Measurements from ENCODE around the gene P2RX1. TPM values are rescaled to one million over a fixed set of nuclear protein-coding genes. Genes with fewer than 3 reads are reported as not detected.
A peak's percentile ranks its signal among the peaks of the same experiment; 100 is the strongest.

The P2RX1 gene
- total RNA-seq, 1 experiment from 2014 or later, result not detected

DNA sequence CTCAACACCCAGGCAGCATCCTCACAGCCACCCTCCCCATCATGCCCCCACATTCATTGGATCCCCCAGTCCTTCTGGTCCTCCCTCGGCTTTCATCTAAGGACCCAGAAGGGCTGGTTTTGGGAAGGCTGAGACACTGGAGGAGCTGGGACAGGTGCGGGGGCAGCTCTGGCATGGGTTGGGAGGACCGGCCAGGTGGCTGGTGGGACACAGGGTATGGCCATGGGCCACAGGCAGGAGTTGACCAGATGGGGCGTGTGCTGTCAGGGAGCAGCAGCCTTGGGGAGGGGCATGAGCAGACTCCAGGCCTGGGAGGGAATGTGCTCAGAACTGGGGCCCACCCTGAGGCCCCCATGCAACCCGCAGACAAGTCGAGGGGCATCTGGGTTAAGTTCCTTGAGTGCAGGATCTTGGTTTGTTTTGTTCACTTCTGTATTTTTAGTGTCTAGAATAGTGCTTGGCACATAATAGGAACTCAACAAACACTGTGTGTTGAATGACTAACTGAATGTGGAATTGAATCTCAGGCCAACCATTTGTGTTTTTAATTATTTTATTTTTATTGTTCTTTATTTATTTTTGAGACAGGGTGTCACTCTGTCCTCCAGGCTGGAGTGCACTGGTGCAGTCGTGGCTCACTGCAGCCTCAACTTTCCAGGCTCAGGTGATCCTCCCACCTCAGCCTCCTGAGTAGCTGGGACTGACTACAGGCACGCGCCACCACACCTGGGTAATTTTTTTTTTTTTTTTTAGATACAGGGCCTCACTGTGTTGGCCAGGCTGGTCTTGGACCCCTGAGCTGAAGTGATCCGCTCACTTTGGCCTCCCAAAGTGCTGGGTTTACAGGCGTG, 5.6 kb downstream of the P2RX1 start:
- Histone ChIP-seq H3K79me2 (ENCODE audit: low read depth) (no peaks in the 10 kb centered on the region), H3K4me2 (no peak overlapping the region), H3K9me3 (ENCODE audit: insufficient read depth, low read depth) (no peaks in the 10 kb centered on the region), H4K20me1 (ENCODE audit: insufficient read depth) (no peaks in the 10 kb centered on the region), H3K27me3 (ENCODE audit: insufficient read depth, low read depth) (no peaks in the 10 kb centered on the region; the same call in 1 of the 2 replicates), H3K4me1 (replicated peaks; ENCODE audit: insufficient read depth) (no peaks in the 10 kb centered on the region), H2AFZ (no peak overlapping the region), H3K36me3 (ENCODE audit: low read depth) (no peaks in the 10 kb centered on the region), H3K4me3 (no peak overlapping the region), H3K27ac (no peak overlapping the region), H3K9me2 (ENCODE audit: insufficient read depth) (no peaks in the 10 kb centered on the region), H3F3A (ENCODE audit: insufficient read depth, low read depth) (no peaks in the 10 kb centered on the region)
- ChIA-PET POLR2A (ENCODE audit: unreplicated experiment) (no interaction called here), CTCF (interaction anchor here (0.7 kb wide), 1 partner anchor 64 kb away, joined by 3 read pairs; no protein-coding TSS in a partner anchor)
- TF ChIP-seq, protein P1, sequence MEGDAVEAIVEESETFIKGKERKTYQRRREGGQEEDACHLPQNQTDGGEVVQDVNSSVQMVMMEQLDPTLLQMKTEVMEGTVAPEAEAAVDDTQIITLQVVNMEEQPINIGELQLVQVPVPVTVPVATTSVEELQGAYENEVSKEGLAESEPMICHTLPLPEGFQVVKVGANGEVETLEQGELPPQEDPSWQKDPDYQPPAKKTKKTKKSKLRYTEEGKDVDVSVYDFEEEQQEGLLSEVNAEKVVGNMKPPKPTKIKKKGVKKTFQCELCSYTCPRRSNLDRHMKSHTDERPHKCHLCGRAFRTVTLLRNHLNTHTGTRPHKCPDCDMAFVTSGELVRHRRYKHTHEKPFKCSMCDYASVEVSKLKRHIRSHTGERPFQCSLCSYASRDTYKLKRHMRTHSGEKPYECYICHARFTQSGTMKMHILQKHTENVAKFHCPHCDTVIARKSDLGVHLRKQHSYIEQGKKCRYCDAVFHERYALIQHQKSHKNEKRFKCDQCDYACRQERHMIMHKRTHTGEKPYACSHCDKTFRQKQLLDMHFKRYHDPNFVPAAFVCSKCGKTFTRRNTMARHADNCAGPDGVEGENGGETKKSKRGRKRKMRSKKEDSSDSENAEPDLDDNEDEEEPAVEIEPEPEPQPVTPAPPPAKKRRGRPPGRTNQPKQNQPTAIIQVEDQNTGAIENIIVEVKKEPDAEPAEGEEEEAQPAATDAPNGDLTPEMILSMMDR (conservative IDR thresholded peaks at IDR 0.05), result no peak
- no peak for TF ChIP-seq EZH2 (IDR thresholded peaks at IDR 0.05; ENCODE audit: low read depth)
- BruUV-seq (replicated peaks), result no TSS peak
- intact Hi-C loops (cut with micrococcal nuclease; ENCODE audit: unreplicated experiment), result loop anchor here (5.0 kb wide), 1 partner anchor 167 kb away; no protein-coding TSS in a partner anchor
- DNase-seq, result no peak

DNA sequence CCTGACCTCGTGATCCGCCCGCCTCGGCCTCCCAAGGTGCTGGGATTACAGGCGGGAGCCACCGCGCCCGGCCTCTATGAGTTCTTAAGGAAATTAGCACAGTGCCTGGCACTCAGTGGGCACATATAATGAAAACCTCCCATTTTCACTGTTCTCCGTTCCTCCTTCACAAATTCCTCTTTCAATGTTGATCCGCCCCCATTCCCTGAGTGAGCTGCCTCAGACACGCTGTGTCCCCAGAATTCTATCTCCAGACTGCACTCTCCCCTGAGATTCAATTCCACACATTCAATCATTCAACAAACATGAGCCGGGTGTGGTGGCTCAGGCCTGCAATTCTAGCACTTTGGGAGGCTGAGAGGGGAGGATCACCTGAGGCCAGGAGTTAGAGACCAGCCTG, 7.0 kb downstream of the P2RX1 start:
- Histone ChIP-seq H3K27me3 (ENCODE audit: insufficient read depth, low read depth) (no peaks in the 10 kb centered on the region; the same call in 1 of the 2 replicates), H2AFZ (no peak overlapping the region), H3K9me2 (ENCODE audit: insufficient read depth) (no peaks in the 10 kb centered on the region), H3K79me2 (ENCODE audit: low read depth) (no peaks in the 10 kb centered on the region), H3K36me3 (ENCODE audit: low read depth) (no peaks in the 10 kb centered on the region), H3K27ac (no peak overlapping the region), H3K4me2 (no peak overlapping the region), H3K9me3 (ENCODE audit: insufficient read depth, low read depth) (no peaks in the 10 kb centered on the region), H4K20me1 (ENCODE audit: insufficient read depth) (no peaks in the 10 kb centered on the region), H3K4me1 (replicated peaks; ENCODE audit: insufficient read depth) (no peaks in the 10 kb centered on the region), H3K4me3 (no peak overlapping the region), H3F3A (ENCODE audit: insufficient read depth, low read depth) (no peaks in the 10 kb centered on the region)
- CTCF ChIA-PET, result no interaction called here
- POLR2A ChIA-PET (ENCODE audit: unreplicated experiment), result no interaction called here
- TF ChIP-seq EZH2 (IDR thresholded peaks at IDR 0.05; ENCODE audit: low read depth), result no peak
- TF ChIP-seq, protein P1 (conservative IDR thresholded peaks at IDR 0.05), result no peak
- intact Hi-C loops (cut with micrococcal nuclease; ENCODE audit: unreplicated experiment), result loop anchor here (5.0 kb wide), 1 partner anchor 172 kb away; no protein-coding TSS in a partner anchor
- no TSS peak for BruUV-seq (replicated peaks)
- DNase-seq, result no peak

DNA sequence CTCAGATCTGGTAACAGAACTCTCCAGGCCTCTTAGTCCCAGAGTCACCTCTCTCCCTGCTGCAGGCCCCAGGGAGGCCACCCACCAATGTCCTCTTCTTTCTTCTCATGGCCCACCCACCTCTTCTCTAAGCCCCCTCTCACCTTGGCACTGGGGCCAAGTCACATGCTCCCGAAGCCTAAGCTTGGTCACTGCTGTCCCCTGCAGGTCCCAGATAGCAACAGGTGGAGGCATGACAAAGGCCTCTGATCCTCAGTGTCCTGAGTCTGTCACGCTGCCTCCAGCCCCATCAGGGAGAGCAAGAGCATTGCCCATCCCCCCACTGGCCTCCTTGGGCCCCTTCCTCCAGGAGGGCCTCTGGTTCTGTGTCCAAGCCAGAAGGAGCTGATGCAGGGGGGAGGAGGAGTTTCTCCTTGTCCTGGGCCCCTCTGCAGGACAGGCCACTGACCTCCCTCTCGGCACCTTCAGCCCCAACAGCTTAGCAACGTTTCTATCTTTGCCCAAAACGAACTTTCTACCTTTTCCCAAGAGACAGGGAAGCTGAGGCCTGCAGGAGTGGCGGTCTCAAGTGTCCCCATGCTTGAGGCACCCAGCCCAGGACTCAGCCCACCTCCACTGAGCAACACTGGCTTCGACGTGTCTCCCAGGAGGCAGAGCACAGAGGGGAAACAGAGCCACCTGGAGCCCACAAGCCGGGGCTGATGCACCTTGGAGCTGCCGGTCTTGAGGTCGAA, 8.6 kb downstream of the P2RX1 start:
- TF ChIP-seq EZH2 (IDR thresholded peaks at IDR 0.05; ENCODE audit: low read depth), result no peak
- TF ChIP-seq, protein P1 (conservative IDR thresholded peaks at IDR 0.05), result peak; percentile 58
- Histone ChIP-seq H3K4me2 (no peak overlapping the region), H3K9me2 (ENCODE audit: insufficient read depth) (no peaks in the 10 kb centered on the region), H3K4me1 (replicated peaks; ENCODE audit: insufficient read depth) (no peaks in the 10 kb centered on the region), H3K79me2 (ENCODE audit: low read depth) (no peaks in the 10 kb centered on the region), H3K4me3 (no peak overlapping the region), H3K27me3 (ENCODE audit: insufficient read depth, low read depth) (no peaks in the 10 kb centered on the region; the same call in 1 of the 2 replicates), H2AFZ (no peak overlapping the region), H3K27ac (no peak overlapping the region), H4K20me1 (ENCODE audit: insufficient read depth) (no peaks in the 10 kb centered on the region), H3F3A (ENCODE audit: insufficient read depth, low read depth) (no peaks in the 10 kb centered on the region), H3K36me3 (ENCODE audit: low read depth) (no peaks in the 10 kb centered on the region), H3K9me3 (ENCODE audit: insufficient read depth, low read depth) (no peaks in the 10 kb centered on the region)
- no TSS peak for BruUV-seq (replicated peaks)
- ChIA-PET CTCF (interaction anchor here (0.6 to 1.0 kb wide), 2 partner anchors 170 to 177 kb away, joined by 5 to 6 read pairs; no protein-coding TSS in a partner anchor), POLR2A (ENCODE audit: unreplicated experiment) (no interaction called here)
- intact Hi-C loops (cut with micrococcal nuclease; ENCODE audit: unreplicated experiment), result loop anchor here (1.0 to 5.0 kb wide), 2 partner anchors 44 to 170 kb away; no protein-coding TSS in a partner anchor
- no peak for DNase-seq

Measured in PC-9 (cell line).